ENCODE data around the gene HPGDS.

GRCh38 chr4:94349193-94349592 lies 6.6 kb upstream of the HPGDS start:
- TF ChIP-seq CTCF (IDR thresholded peaks at IDR 0.05; ENCODE audit: poor library complexity, severe bottlenecking) (no peak), MXI1 (conservative IDR thresholded peaks at IDR 0.05; ENCODE audit: poor library complexity, severe bottlenecking) (no peak), POLR2AphosphoS5 (IDR thresholded peaks at IDR 0.05) (no peak), EZH2 (IDR thresholded peaks at IDR 0.05; ENCODE audit: borderline replicate concordance, insufficient read depth, low read length, poor library complexity, severe bottlenecking) (no peak)
